Measurements from ENCODE around the gene DOCK6.

Gene DOCK6

GRCh38 chr19:11232555-11232954, 29.8 kb downstream of the DOCK6 start:
- H3K4me3 ChIP-seq (ENCODE audit: low read depth, low read length), result no peak overlapping the region
- TF ChIP-seq CTCF (IDR thresholded peaks at IDR 0.05; ENCODE audit: low read depth, low read length), result no peak

- no peak for TF ChIP-seq CTCF (IDR thresholded peaks at IDR 0.05; ENCODE audit: low read depth, low read length)
- no peak overlapping the region for H3K4me3 ChIP-seq (ENCODE audit: low read depth, low read length)
These were observed 31.5 kb downstream of the DOCK6 start for GRCh38 chr19:11230621-11231386.

- no peak for TF ChIP-seq CTCF (IDR thresholded peaks at IDR 0.05; ENCODE audit: low read depth, low read length)
- no peak overlapping the region for H3K4me3 ChIP-seq (ENCODE audit: low read depth, low read length)
These were observed 35.0 kb downstream of the DOCK6 start for GRCh38 chr19:11227195-11227886.

- H3K4me3 ChIP-seq (ENCODE audit: low read depth, low read length), result no peak overlapping the region
- no peak for TF ChIP-seq CTCF (IDR thresholded peaks at IDR 0.05; ENCODE audit: low read depth, low read length)
These were observed 35.6 kb downstream of the DOCK6 start for GRCh38 chr19:11226716-11227166.

GRCh38 chr19:11225815-11226214, 36.5 kb downstream of the DOCK6 start:
- no peak overlapping the region for H3K4me3 ChIP-seq (ENCODE audit: low read depth, low read length)
- no peak for TF ChIP-seq CTCF (IDR thresholded peaks at IDR 0.05; ENCODE audit: low read depth, low read length)

GRCh38 chr19:11225172-11225571, 37.2 kb downstream of the DOCK6 start:
- no peak overlapping the region for H3K4me3 ChIP-seq (ENCODE audit: low read depth, low read length)
- TF ChIP-seq CTCF (IDR thresholded peaks at IDR 0.05; ENCODE audit: low read depth, low read length), result no peak

GRCh38 chr19:11224429-11224828, 37.9 kb downstream of the DOCK6 start:
- TF ChIP-seq CTCF (IDR thresholded peaks at IDR 0.05; ENCODE audit: low read depth, low read length), result no peak
- no peak overlapping the region for H3K4me3 ChIP-seq (ENCODE audit: low read depth, low read length)
